Thyroid gland (tissue), 4 donors: ENCODE data around the gene PLEKHA5.

ENCODE experiments used
- POLR2A ChIP-seq, 2 donors: fragments of 450-650 bp; IDR thresholded peaks; one replicate each; pipeline ENCODE4 v1.6.1; 2017; ENCODE audit warnings: antibody characterized with exemption in 2 of 2, mild to moderate bottlenecking in 2 of 2, moderate library complexity in 1 of 2
- TF ChIP-seq, protein P1 (sequence below), 6 experiments: fragments of 200-600 bp in 3 of 6; fragments of 450-650 bp in 3 of 6; sonication (generic) in 3 of 6; IDR thresholded peaks; one replicate each; pipeline ENCODE4 v1.5.1; 2016 to 2019; ENCODE audit warnings: antibody characterized with exemption in 6 of 6, mild to moderate bottlenecking in 2 of 6, inconsistent platforms in 1 of 6, moderate library complexity in 1 of 6

DNA sequence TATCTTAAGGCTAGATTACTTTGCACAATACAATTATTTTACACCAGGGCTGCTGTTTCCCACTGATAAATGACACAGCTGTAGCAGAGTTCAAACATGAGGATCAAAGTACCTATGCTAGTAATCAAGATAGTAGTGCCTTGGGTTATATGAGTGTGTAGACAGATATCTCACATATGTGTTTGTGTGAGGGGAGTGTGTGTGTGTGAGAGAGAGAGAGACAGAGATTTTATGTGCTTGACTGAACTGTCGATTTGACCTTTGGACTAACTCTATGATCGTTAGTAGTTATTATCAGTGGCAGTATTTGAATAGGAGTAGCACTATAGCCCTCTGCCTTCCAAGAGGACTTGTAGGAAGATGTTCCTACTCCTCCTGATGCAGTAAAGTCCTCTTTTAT is 15.5 kb downstream of the PLEKHA5 start:
- TF ChIP-seq, protein P1, sequence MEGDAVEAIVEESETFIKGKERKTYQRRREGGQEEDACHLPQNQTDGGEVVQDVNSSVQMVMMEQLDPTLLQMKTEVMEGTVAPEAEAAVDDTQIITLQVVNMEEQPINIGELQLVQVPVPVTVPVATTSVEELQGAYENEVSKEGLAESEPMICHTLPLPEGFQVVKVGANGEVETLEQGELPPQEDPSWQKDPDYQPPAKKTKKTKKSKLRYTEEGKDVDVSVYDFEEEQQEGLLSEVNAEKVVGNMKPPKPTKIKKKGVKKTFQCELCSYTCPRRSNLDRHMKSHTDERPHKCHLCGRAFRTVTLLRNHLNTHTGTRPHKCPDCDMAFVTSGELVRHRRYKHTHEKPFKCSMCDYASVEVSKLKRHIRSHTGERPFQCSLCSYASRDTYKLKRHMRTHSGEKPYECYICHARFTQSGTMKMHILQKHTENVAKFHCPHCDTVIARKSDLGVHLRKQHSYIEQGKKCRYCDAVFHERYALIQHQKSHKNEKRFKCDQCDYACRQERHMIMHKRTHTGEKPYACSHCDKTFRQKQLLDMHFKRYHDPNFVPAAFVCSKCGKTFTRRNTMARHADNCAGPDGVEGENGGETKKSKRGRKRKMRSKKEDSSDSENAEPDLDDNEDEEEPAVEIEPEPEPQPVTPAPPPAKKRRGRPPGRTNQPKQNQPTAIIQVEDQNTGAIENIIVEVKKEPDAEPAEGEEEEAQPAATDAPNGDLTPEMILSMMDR (IDR thresholded peaks at IDR 0.05), result no peak
- TF ChIP-seq POLR2A (IDR thresholded peaks at IDR 0.05), result no peak
